SKM-1 (cell line): ENCODE data around the gene KIF19.

Experiments used
- DNase-seq: peaks from one replicate; lab custom pipeline; 2025; ENCODE audit not compliant: unreplicated experiment; lab: John Stamatoyannopoulos, UW

KIF19 gene

GRCh38 chr17:74340470-74341023 is 14.5 kb downstream of the KIF19 start:
- DNase-seq: no peak

GRCh38 chr17:74342224-74342623 is 16.2 kb downstream of the KIF19 start:
- no peak for DNase-seq

- DNase-seq: no peak
Observed at GRCh38 chr17:74343121-74343520, 17.1 kb downstream of the KIF19 start.

GRCh38 chr17:74343526-74344284 is 17.7 kb downstream of the KIF19 start:
- no peak for DNase-seq

- no peak for DNase-seq
Observed at GRCh38 chr17:74344658-74345057, 18.6 kb downstream of the KIF19 start.

- no peak for DNase-seq
Observed at GRCh38 chr17:74345433-74346241, 19.6 kb downstream of the KIF19 start.

- DNase-seq: no peak
Observed at GRCh38 chr17:74347646-74348045, 21.6 kb downstream of the KIF19 start.

GRCh38 chr17:74349120-74349519 is 23.1 kb downstream of the KIF19 start:
- DNase-seq: no peak

GRCh38 chr17:74350486-74350885 is 24.5 kb downstream of the KIF19 start:
- no peak for DNase-seq

GRCh38 chr17:74351552-74352210 is 25.7 kb downstream of the KIF19 start:
- DNase-seq: no peak

GRCh38 chr17:74353446-74354060 is 27.5 kb downstream of the KIF19 start:
- DNase-seq: no peak

GRCh38 chr17:74354123-74354522 is 28.1 kb downstream of the KIF19 start:
- DNase-seq: peak; percentile 72

- no peak for DNase-seq
Observed at GRCh38 chr17:74354561-74354960, 28.5 kb downstream of the KIF19 start.

- no peak for DNase-seq
Observed at GRCh38 chr17:74355065-74355464, 29.0 kb downstream of the KIF19 start.

- no peak for DNase-seq
Observed at GRCh38 chr17:74356646-74357465, 30.8 kb downstream of the KIF19 start.

GRCh38 chr17:74357466-74357809 is 31.4 kb downstream of the KIF19 start:
- no peak for DNase-seq

- no peak for DNase-seq
Observed at GRCh38 chr17:74358697-74359096, 32.7 kb downstream of the KIF19 start.

- DNase-seq: no peak
Observed at GRCh38 chr17:74359916-74360315, 33.9 kb downstream of the KIF19 start.

GRCh38 chr17:74360899-74361229 is 34.8 kb downstream of the KIF19 start:
- no peak for DNase-seq

- no peak for DNase-seq
Observed at GRCh38 chr17:74361230-74362068, 35.4 kb downstream of the KIF19 start, which contains the start of gene BTBD17. Gene BTBD17, minus strand, starts transcription at chr17:74361868. Its CDS starts 49 bp downstream, at chr17:74361819.
